Activated naive CD8-positive, alpha-beta T cell (primary cell): Measurements from ENCODE around the gene IMPA2.
"Not testable (repeated sequence)": the region's sequence is repeated elsewhere in the genome, so short reads cannot be mapped to it uniquely, and the experiment has no call there.

Experiments used
- H3K27ac Mint-ChIP-seq: one replicate; pipeline ENCODE4 v1.8.0; 2021; ENCODE audit warnings: mixed read lengths
- H3K27me3 Mint-ChIP-seq: one replicate; pipeline ENCODE4 v1.8.0; 2021; ENCODE audit warnings: mixed read lengths
- H3K36me3 Mint-ChIP-seq: one replicate; pipeline ENCODE4 v1.8.0; 2021; ENCODE audit warnings: mixed read lengths
- H3K4me1 Mint-ChIP-seq: one replicate; pipeline ENCODE4 v1.8.0; 2021; ENCODE audit warnings: low read depth, mixed read lengths
- H3K4me3 Mint-ChIP-seq: one replicate; pipeline ENCODE4 v1.8.0; 2021; ENCODE audit warnings: mild to moderate bottlenecking, mixed read lengths
- H3K9me3 Mint-ChIP-seq: one replicate; pipeline ENCODE4 v1.8.0; 2021; ENCODE audit warnings: low read depth, mixed read lengths

The IMPA2 gene

GRCh38 chr18:12064086-12064763 is 82.9 kb downstream of the IMPA2 start:
- H3K27me3 Mint-ChIP-seq = no peaks in the 10 kb centered on the region
- H3K9me3 Mint-ChIP-seq = no peaks in the 10 kb centered on the region
- H3K4me1 Mint-ChIP-seq = no peaks in the 10 kb centered on the region
- no peaks in the 10 kb centered on the region for H3K36me3 Mint-ChIP-seq
- no peak overlapping the region for H3K4me3 Mint-ChIP-seq
- H3K27ac Mint-ChIP-seq = no peak overlapping the region

GRCh38 chr18:12065397-12065796 is 84.1 kb downstream of the IMPA2 start:
- H3K27me3 Mint-ChIP-seq = no peaks in the 10 kb centered on the region
- no peaks in the 10 kb centered on the region for H3K36me3 Mint-ChIP-seq
- no peaks in the 10 kb centered on the region for H3K4me1 Mint-ChIP-seq
- no peak overlapping the region for H3K27ac Mint-ChIP-seq
- H3K4me3 Mint-ChIP-seq = no peak overlapping the region
- no peaks in the 10 kb centered on the region for H3K9me3 Mint-ChIP-seq

- no peak overlapping the region for H3K4me3 Mint-ChIP-seq
- no peak overlapping the region for H3K27ac Mint-ChIP-seq
- H3K36me3 Mint-ChIP-seq = no peaks in the 10 kb centered on the region
- no peaks in the 10 kb centered on the region for H3K9me3 Mint-ChIP-seq
- H3K4me1 Mint-ChIP-seq = no peaks in the 10 kb centered on the region
- no peaks in the 10 kb centered on the region for H3K27me3 Mint-ChIP-seq
These were observed 85.7 kb downstream of the IMPA2 start for GRCh38 chr18:12066910-12067511.

- no peaks in the 10 kb centered on the region for H3K4me1 Mint-ChIP-seq
- H3K4me3 Mint-ChIP-seq = no peak overlapping the region
- no peak overlapping the region for H3K27ac Mint-ChIP-seq
- no peaks in the 10 kb centered on the region for H3K36me3 Mint-ChIP-seq
- no peaks in the 10 kb centered on the region for H3K9me3 Mint-ChIP-seq
- peaks cover 1% of the 10 kb centered on the region for H3K27me3 Mint-ChIP-seq
These were observed 86.4 kb downstream of the IMPA2 start for GRCh38 chr18:12067671-12068070.

GRCh38 chr18:12068316-12068949 is 87.1 kb downstream of the IMPA2 start:
- H3K27ac Mint-ChIP-seq, H3K4me1 Mint-ChIP-seq, H3K9me3 Mint-ChIP-seq, H3K36me3 Mint-ChIP-seq, H3K27me3 Mint-ChIP-seq, H3K4me3 Mint-ChIP-seq: not testable (repeated sequence)

- no peak overlapping the region for H3K4me3 Mint-ChIP-seq
- no peaks in the 10 kb centered on the region for H3K9me3 Mint-ChIP-seq
- peaks cover 7% of the 10 kb centered on the region for H3K27me3 Mint-ChIP-seq
- no peaks in the 10 kb centered on the region for H3K36me3 Mint-ChIP-seq
- H3K4me1 Mint-ChIP-seq = no peaks in the 10 kb centered on the region
- no peak overlapping the region for H3K27ac Mint-ChIP-seq
These were observed 87.6 kb downstream of the IMPA2 start for GRCh38 chr18:12068950-12069320.

- H3K27ac Mint-ChIP-seq, H3K9me3 Mint-ChIP-seq, H3K36me3 Mint-ChIP-seq, H3K4me3 Mint-ChIP-seq, H3K4me1 Mint-ChIP-seq: not testable (repeated sequence)
- peaks cover 15% of the 10 kb centered on the region for H3K27me3 Mint-ChIP-seq
These were observed 89.8 kb downstream of the IMPA2 start for GRCh38 chr18:12071066-12071465.

GRCh38 chr18:12072996-12073395 is 91.7 kb downstream of the IMPA2 start:
- Mint-ChIP-seq H3K4me1 (peaks cover 2% of the 10 kb centered on the region), H3K27me3 (peaks cover 18% of the 10 kb centered on the region)

GRCh38 chr18:12074736-12075135 is 93.4 kb downstream of the IMPA2 start:
- Mint-ChIP-seq H3K4me3 (no peak overlapping the region), H3K27me3 (peaks cover 23% of the 10 kb centered on the region), H3K36me3 (no peaks in the 10 kb centered on the region), H3K4me1 (peaks cover 2% of the 10 kb centered on the region), H3K9me3 (no peaks in the 10 kb centered on the region), H3K27ac (no peak overlapping the region)

More at GRCh38 chr18:12072996-12073395, 91.7 kb downstream of the IMPA2 start:
- Mint-ChIP-seq H3K4me3 (no peak overlapping the region), H3K27ac (no peak overlapping the region), H3K36me3 (no peaks in the 10 kb centered on the region), H3K9me3 (no peaks in the 10 kb centered on the region)

GRCh38 chr18:12076424-12077140 is 95.3 kb downstream of the IMPA2 start:
- peak overlapping the region; percentile 65 for H3K4me3 Mint-ChIP-seq
- peaks cover 26% of the 10 kb centered on the region for H3K27me3 Mint-ChIP-seq

GRCh38 chr18:12077994-12078393 is 96.7 kb downstream of the IMPA2 start:
- H3K27me3 Mint-ChIP-seq = peaks cover 24% of the 10 kb centered on the region
- H3K36me3 Mint-ChIP-seq, H3K27ac Mint-ChIP-seq, H3K9me3 Mint-ChIP-seq, H3K4me1 Mint-ChIP-seq, H3K4me3 Mint-ChIP-seq: not testable (repeated sequence)

More at GRCh38 chr18:12076424-12077140, 95.3 kb downstream of the IMPA2 start:
- no peak overlapping the region for H3K27ac Mint-ChIP-seq
- H3K4me1 Mint-ChIP-seq = peaks cover 2% of the 10 kb centered on the region
- no peaks in the 10 kb centered on the region for H3K9me3 Mint-ChIP-seq
- H3K36me3 Mint-ChIP-seq = no peaks in the 10 kb centered on the region

- H3K27me3 Mint-ChIP-seq = peaks cover 19% of the 10 kb centered on the region
- no peak overlapping the region for H3K27ac Mint-ChIP-seq
- no peaks in the 10 kb centered on the region for H3K36me3 Mint-ChIP-seq
- no peak overlapping the region for H3K4me3 Mint-ChIP-seq
- H3K9me3 Mint-ChIP-seq = no peaks in the 10 kb centered on the region
- H3K4me1 Mint-ChIP-seq = peaks cover 2% of the 10 kb centered on the region
These were observed 98.4 kb downstream of the IMPA2 start for GRCh38 chr18:12079491-12080237.
